AG04450 (cell line): ENCODE data around the gene TFDP2. TPM values are rescaled to one million over a fixed set of nuclear protein-coding genes. Genes with fewer than 3 reads are reported as not detected.

Experiments used
- CTCF ChIA-PET: fragments of 300-600, 350-600 bp; formaldehyde crosslinking; extraction: SDS; loops from one replicate; lab custom pipeline; 2022; ENCODE audit warnings: antibody characterized with exemption, inconsistent platforms; lab: Charles Lee
- POLR2A ChIA-PET: fragments of 350-600 bp; formaldehyde crosslinking; extraction: SDS; loops from one replicate; lab custom pipeline; 2021; ENCODE audit warnings: antibody characterized with exemption, inconsistent platforms; lab: Yijun Ruan, JAX
- DNase-seq: peaks from one replicate; pipeline ENCODE4 v3.0.0-alpha.2; 2011; ENCODE audit warnings: low read depth, low spot score
- H3K27ac ChIP-seq: one replicate; pipeline ENCODE4 v1.5.1; 2012; ENCODE audit warnings: low read depth, low read length, control low read depth
- H3K27me3 ChIP-seq: one replicate; pipeline ENCODE4 v1.6.0; 2012; ENCODE audit warnings: low read length; ENCODE audit not compliant: control insufficient read depth, insufficient read depth
- H3K4me3 ChIP-seq: 2 replicates; pipeline ENCODE4 v1.5.1; 2011; ENCODE audit warnings: mild to moderate bottlenecking, low read depth, low read length, control low read depth
- H3K9me3 ChIP-seq: 2 replicates; pipeline ENCODE4 v1.5.1; 2012; ENCODE audit warnings: low read length; ENCODE audit not compliant: control insufficient read depth, insufficient read depth
- CTCF ChIP-seq: IDR thresholded peaks from 2 replicates; pipeline ENCODE4 v1.5.1; 2011; ENCODE audit warnings: low read depth, low read length, control low read depth, inconsistent platforms
- polyA plus RNA-seq: library from polyadenylated mRNA; depleted of rRNA; stranded (reverse); fragments of >200 nt; gene quantifications from 2 replicates; pipeline ENCODE4 v1.2.3, GENCODE V29; 2011

The TFDP2 gene
- polyA plus RNA-seq, 1 experiment = 63.4 TPM

- ChIA-PET CTCF (no interaction called here), POLR2A (no interaction called here)
- Histone ChIP-seq H3K9me3 (no peaks in the 10 kb centered on the region), H3K27ac (no peak overlapping the region), H3K27me3 (no peaks in the 10 kb centered on the region), H3K4me3 (no peak overlapping the region)
- DNase-seq = no peak
- no peak for TF ChIP-seq CTCF
Measured at GRCh38 chr3:142064454-142064853, 84.9 kb downstream of the TFDP2 start.

DNA sequence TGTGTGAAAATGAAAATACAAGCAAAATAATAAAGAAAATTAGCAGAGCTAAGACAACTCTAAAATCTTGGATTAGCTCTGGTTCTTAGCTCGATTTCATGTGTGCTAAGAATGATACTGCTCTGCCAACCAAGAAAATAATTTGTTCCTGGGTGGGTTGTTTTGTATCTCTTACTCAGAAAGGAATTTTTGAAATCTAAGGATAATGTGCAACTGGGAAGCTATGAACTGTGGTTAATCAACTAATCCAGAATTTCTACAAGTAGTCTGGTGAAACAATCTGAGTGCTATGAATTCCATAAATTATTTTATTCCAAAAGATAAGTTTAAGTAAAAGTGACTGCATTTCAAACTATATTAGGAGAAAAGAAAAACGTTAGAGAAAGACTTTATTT lies 92.0 kb downstream of the TFDP2 start:
- no peak for DNase-seq
- Histone ChIP-seq H3K27me3 (no peaks in the 10 kb centered on the region), H3K4me3 (no peak overlapping the region), H3K27ac (no peak overlapping the region), H3K9me3 (no peaks in the 10 kb centered on the region)
- CTCF ChIA-PET = no interaction called here
- POLR2A ChIA-PET = no interaction called here
- no peak for TF ChIP-seq CTCF

- ChIA-PET CTCF (no interaction called here), POLR2A (no interaction called here)
- DNase-seq = no peak
- Histone ChIP-seq H3K9me3 (no peaks in the 10 kb centered on the region), H3K27ac (no peak overlapping the region), H3K27me3 (no peaks in the 10 kb centered on the region), H3K4me3 (no peak overlapping the region)
- no peak for TF ChIP-seq CTCF
Measured at GRCh38 chr3:142056656-142057330, 92.6 kb downstream of the TFDP2 start.

DNA sequence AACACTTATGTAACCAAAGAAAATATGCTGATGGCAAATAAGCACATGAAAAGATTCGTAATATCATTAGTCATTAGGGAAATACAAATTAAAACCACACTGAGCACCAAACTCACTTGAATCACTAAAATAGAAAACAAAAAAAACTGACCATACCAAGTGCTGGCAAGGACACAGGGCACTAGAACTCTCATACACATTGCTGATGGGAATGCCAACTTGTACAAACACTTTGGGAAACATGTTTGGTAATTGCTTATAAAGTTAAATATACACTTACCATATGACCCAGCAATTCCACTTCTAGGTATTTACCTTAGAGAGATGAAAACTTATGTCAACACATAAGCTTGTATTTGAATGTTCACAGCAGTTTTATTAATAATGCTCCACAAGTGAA lies 95.5 kb downstream of the TFDP2 start:
- Histone ChIP-seq H3K4me3 (no peak overlapping the region), H3K27me3 (no peaks in the 10 kb centered on the region), H3K27ac (no peak overlapping the region), H3K9me3 (no peaks in the 10 kb centered on the region)
- DNase-seq = no peak
- ChIA-PET CTCF (no interaction called here), POLR2A (no interaction called here)
- no peak for TF ChIP-seq CTCF

GRCh38 chr3:142053244-142053643 lies 96.1 kb downstream of the TFDP2 start:
- no peak overlapping the region for H3K27ac ChIP-seq
- TF ChIP-seq CTCF = no peak
- H3K4me3 ChIP-seq = no peak overlapping the region
- ChIA-PET POLR2A (no interaction called here), CTCF (no interaction called here)
- DNase-seq = no peak
- H3K27me3 ChIP-seq = no peaks in the 10 kb centered on the region
- no peaks in the 10 kb centered on the region for H3K9me3 ChIP-seq
